ENCODE results near the gene ROR1.

- TF ChIP-seq CTCF (IDR thresholded peaks at IDR 0.05) (no peak), POLR2A (IDR thresholded peaks at IDR 0.05) (no peak), POLR2AphosphoS5 (IDR thresholded peaks at IDR 0.05) (no peak)
These were observed 61.3 kb downstream of the ROR1 start for GRCh38 chr1:63835128-63835527.

Data from suprapubic skin (tissue), 4 donors.